HepG2 (cell line): ENCODE measurements around the gene ANAPC16. TPM values are rescaled to one million over a fixed set of nuclear protein-coding genes. Genes with fewer than 3 reads are reported as not detected.

Source experiments
- DNMT1 ChIP-seq: sonication (generic); formaldehyde crosslinking; IDR thresholded peaks from 2 replicates; pipeline ENCODE4 v1.5.1; 2020; ENCODE audit warnings: mild to moderate bottlenecking, missing genetic modification reagents
- GATA4 ChIP-seq: sonication (generic); IDR thresholded peaks from 2 replicates; pipeline ENCODE4 v1.6.1; 2016; ENCODE audit warnings: antibody characterized with exemption, low read depth, borderline replicate concordance
- GTF2F1 ChIP-seq: fragments of 150-350 bp; IDR thresholded peaks from 2 replicates; pipeline ENCODE4 v1.6.1; 2014; ENCODE audit warnings: low read length
- MYPOP ChIP-seq: sonication (generic); formaldehyde crosslinking; IDR thresholded peaks from 2 replicates; pipeline ENCODE4 v1.8.1; 2023; ENCODE audit warnings: mild to moderate bottlenecking, moderate library complexity, missing genetic modification reagents
- NR2F6 ChIP-seq, 2 experiments: IDR thresholded peaks; 2 replicates each; pipeline ENCODE4 v1.6.1; 2016; ENCODE audit warnings: antibody characterized with exemption in 1 of 2, mild to moderate bottlenecking in 1 of 2
- PRMT3 ChIP-seq: sonication (generic); formaldehyde crosslinking; IDR thresholded peaks from 2 replicates; pipeline ENCODE4 v1.8.1; 2022; ENCODE audit warnings: low read depth, mild to moderate bottlenecking, moderate library complexity, missing genetic modification reagents, borderline replicate concordance
- SKIL ChIP-seq: sonication (generic); formaldehyde crosslinking; IDR thresholded peaks from 2 replicates; pipeline ENCODE4 v1.8.0; 2022; ENCODE audit warnings: missing genetic modification reagents, mild to moderate bottlenecking, moderate library complexity, borderline replicate concordance
- SNAPC4 ChIP-seq: sonication (generic); formaldehyde crosslinking; IDR thresholded peaks from 2 replicates; pipeline ENCODE4 v1.4.0; 2020; ENCODE audit warnings: mild to moderate bottlenecking, missing genetic modification reagents
- TBX3 ChIP-seq: fragments of 450-650 bp; IDR thresholded peaks from 2 replicates; pipeline ENCODE4 v1.6.1; 2017; ENCODE audit warnings: antibody characterized with exemption, mild to moderate bottlenecking, inconsistent platforms, borderline replicate concordance
- ZNF230 ChIP-seq: sonication (generic); formaldehyde crosslinking; IDR thresholded peaks from 2 replicates; pipeline ENCODE4 v1.4.0; 2020; ENCODE audit warnings: mild to moderate bottlenecking, missing genetic modification reagents
- ZNF280D ChIP-seq: sonication (generic); formaldehyde crosslinking; IDR thresholded peaks from 2 replicates; pipeline ENCODE4 v1.5.1; 2020; ENCODE audit warnings: mild to moderate bottlenecking, missing genetic modification reagents
- ZNF703 ChIP-seq: sonication (generic); formaldehyde crosslinking; IDR thresholded peaks from 2 replicates; pipeline ENCODE4 v1.5.1; 2020; ENCODE audit warnings: missing genetic modification reagents, mild to moderate bottlenecking, moderate library complexity, borderline replicate concordance
- ZNF839 ChIP-seq: sonication (generic); formaldehyde crosslinking; IDR thresholded peaks from 2 replicates; pipeline ENCODE4 v1.4.0; 2020; ENCODE audit warnings: missing genetic modification reagents, mild to moderate bottlenecking, borderline replicate concordance
- ZNF879 ChIP-seq: sonication (generic); formaldehyde crosslinking; IDR thresholded peaks from 2 replicates; pipeline ENCODE4 v1.8.1; 2023; ENCODE audit warnings: missing genetic modification reagents
- polyA plus RNA-seq, 8 experiments: library from polyadenylated mRNA; depleted of rRNA in 3 of 8; stranded (reverse) in 7 of 8; unstranded in 1 of 8; fragments of >200 nt; fragmentation: Illumina TruSeq in 4 of 8; extraction: Trizol in 4 of 8; gene quantifications; 2 replicates each; pipeline versions ENCODE4 v1.2.1 to v1.2.3, GENCODE V29; 2011 to 2016; ENCODE audit warnings: low read depth in 4 of 8, missing spikeins in 1 of 8, mixed read lengths in 1 of 8; ENCODE audit not compliant: insufficient read depth in 1 of 8
- total RNA-seq, 5 experiments: library from RNA; depleted of rRNA; stranded (reverse); fragments of >200 nt; fragmentation: Illumina TruSeq; extraction: Trizol; gene quantifications; 2 replicates each; pipeline ENCODE4 v1.2.3, GENCODE V29; 2016; ENCODE audit warnings: low read depth in 1 of 5
- TF ChIP-seq, protein P1 (sequence below): sonication (generic); formaldehyde crosslinking; IDR thresholded peaks from 2 replicates; pipeline ENCODE4 v1.4.0; 2020; ENCODE audit warnings: low read depth, mild to moderate bottlenecking, missing genetic modification reagents

The ANAPC16 gene
- total and polyA plus RNA-seq, 2 of the 13 experiments (the other 11 are each of a cell fraction or from before 2014, with no cell fraction given), result 74.8 to 89.4 TPM

DNA sequence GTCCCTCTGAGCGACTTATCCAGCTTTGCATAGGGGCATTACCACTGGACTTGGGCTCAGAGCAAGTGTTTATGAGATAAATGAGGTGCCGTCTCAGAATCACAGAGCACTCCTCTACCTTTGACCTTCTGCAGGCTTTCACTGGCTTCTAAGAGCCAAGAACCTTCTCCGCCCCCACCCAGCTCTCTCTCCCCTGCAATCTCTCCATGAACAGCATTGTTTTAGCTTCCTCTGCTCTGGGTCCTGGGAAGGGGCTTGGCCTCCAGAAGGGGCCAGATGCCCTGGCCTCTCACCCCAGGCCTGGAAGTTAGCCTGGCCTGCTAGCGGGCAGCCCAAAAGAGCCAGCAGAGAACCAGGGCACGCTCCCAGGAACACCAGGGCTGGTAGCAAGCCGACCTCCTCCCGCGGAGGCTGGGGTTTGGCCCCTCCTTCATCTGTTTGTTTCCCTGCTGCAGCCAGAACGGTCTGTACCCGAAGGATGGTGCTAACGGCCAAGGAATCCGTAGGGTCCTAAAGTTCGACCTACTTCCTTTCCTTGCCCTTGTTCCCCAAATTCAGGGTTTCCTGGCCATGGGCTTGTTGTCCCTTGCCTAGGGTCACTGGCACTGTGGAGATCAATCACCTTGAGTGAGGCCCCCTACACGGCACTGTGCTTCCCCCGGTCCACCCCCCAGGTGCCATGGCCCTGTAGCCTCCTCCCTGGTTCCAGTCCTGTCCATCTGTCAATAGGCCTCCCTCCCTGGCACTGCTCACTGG is 39.2 kb downstream of the ANAPC16 start (continued):
- TF ChIP-seq, protein P1, sequence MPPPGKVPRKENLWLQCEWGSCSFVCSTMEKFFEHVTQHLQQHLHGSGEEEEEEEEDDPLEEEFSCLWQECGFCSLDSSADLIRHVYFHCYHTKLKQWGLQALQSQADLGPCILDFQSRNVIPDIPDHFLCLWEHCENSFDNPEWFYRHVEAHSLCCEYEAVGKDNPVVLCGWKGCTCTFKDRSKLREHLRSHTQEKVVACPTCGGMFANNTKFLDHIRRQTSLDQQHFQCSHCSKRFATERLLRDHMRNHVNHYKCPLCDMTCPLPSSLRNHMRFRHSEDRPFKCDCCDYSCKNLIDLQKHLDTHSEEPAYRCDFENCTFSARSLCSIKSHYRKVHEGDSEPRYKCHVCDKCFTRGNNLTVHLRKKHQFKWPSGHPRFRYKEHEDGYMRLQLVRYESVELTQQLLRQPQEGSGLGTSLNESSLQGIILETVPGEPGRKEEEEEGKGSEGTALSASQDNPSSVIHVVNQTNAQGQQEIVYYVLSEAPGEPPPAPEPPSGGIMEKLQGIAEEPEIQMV (CRISPR knock-in tag), result no peak
- TF ChIP-seq NR2F6 (IDR thresholded peaks at IDR 0.05) (peak; percentile 40; the same call in 1 of the 2 replicates), NR2F6 (CRISPR knock-in tag; IDR thresholded peaks at IDR 0.05) (peak; percentile 36; the same call in 1 of the 2 replicates), ZNF280D (0 out of 2 replicates have a peak, but pooled peaks have one; percentile 40), ZNF879 (CRISPR knock-in tag) (no peak), MYPOP (CRISPR knock-in tag) (no peak), GTF2F1 (no peak), ZNF230 (no peak), SKIL (no peak), ZNF839 (CRISPR knock-in tag) (no peak), GATA4 (no peak), SNAPC4 (CRISPR knock-in tag) (no peak), TBX3 (no peak), PRMT3 (CRISPR knock-in tag) (no peak), ZNF703 (CRISPR knock-in tag) (no peak), DNMT1 (CRISPR knock-in tag) (no peak)
